Osteoblast (primary cell): ENCODE results near the gene ZNF70. TPM values are rescaled to one million over a fixed set of nuclear protein-coding genes. Genes with fewer than 3 reads are reported as not detected.
A peak's percentile ranks its signal among the peaks of the same experiment; 100 is the strongest.

Source experiments
- DNase-seq: peaks from one replicate; pipeline ENCODE4 v3.0.0; 2011; ENCODE audit warnings: low spot score, mixed read lengths; ENCODE audit not compliant: insufficient read length; ENCODE audit errors: missing footprints
- H2AFZ ChIP-seq: 2 replicates; pipeline ENCODE4 v1.6.0; 2011; ENCODE audit warnings: mild to moderate bottlenecking, low read length
- H3K27ac ChIP-seq: 2 replicates; pipeline ENCODE4 v1.5.1; 2011; ENCODE audit warnings: mild to moderate bottlenecking, low read depth, low read length, moderate library complexity
- H3K27me3 ChIP-seq: 2 replicates; pipeline ENCODE4 v1.6.0; 2012; ENCODE audit warnings: mild to moderate bottlenecking, control low read depth, inconsistent platforms, low read length, moderate library complexity; ENCODE audit not compliant: insufficient read depth
- H3K36me3 ChIP-seq: 2 replicates; pipeline ENCODE4 v1.5.1; 2011; ENCODE audit warnings: mild to moderate bottlenecking, low read length, control low read depth, moderate library complexity; ENCODE audit not compliant: insufficient read depth
- H3K4me1 ChIP-seq: 2 replicates; pipeline ENCODE4 v1.5.1; 2011; ENCODE audit warnings: mild to moderate bottlenecking, low read length, control low read depth, moderate library complexity; ENCODE audit not compliant: insufficient read depth
- H3K4me2 ChIP-seq: 2 replicates; pipeline ENCODE4 v1.6.0; 2011; ENCODE audit warnings: mild to moderate bottlenecking, low read length; ENCODE audit not compliant: insufficient read depth
- H3K4me3 ChIP-seq: fragments of 200-600 bp; sonication (generic); 3 replicates; pipeline ENCODE4 v1.5.1; 2012; ENCODE audit warnings: mild to moderate bottlenecking, low read length, inconsistent platforms; ENCODE audit not compliant: insufficient read depth
- H3K79me2 ChIP-seq: 2 replicates; pipeline ENCODE4 v1.6.0; 2012; ENCODE audit warnings: mild to moderate bottlenecking, low read length, control low read depth, inconsistent platforms; ENCODE audit not compliant: insufficient read depth
- H3K9me3 ChIP-seq: 2 replicates; pipeline ENCODE4 v1.5.1; 2011; ENCODE audit warnings: low read depth, low read length, control low read depth
- H4K20me1 ChIP-seq: 2 replicates; pipeline ENCODE4 v1.6.0; 2012; ENCODE audit warnings: mild to moderate bottlenecking, low read length, control low read depth; ENCODE audit not compliant: insufficient read depth
- CTCF ChIP-seq: IDR thresholded peaks from 2 replicates; pipeline ENCODE4 v1.5.1; 2011; ENCODE audit warnings: mild to moderate bottlenecking, low read depth, low read length, moderate library complexity; ENCODE audit errors: extremely low read depth
- total RNA-seq: library from RNA; depleted of rRNA; stranded (reverse); fragments of >200 nt; gene quantifications from 2 replicates; pipeline ENCODE4 v1.2.3, GENCODE V29; 2012

The ZNF70 gene
- total RNA-seq, 1 donor = 6.5 TPM

GRCh38 chr22:23744485-23744884 is 6.4 kb downstream of the ZNF70 start:
- DNase-seq = no peak
- Histone ChIP-seq H4K20me1 (peaks cover 4% of the 10 kb centered on the region), H3K79me2 (peaks cover 8% of the 10 kb centered on the region), H3K9me3 (peaks cover 5% of the 10 kb centered on the region), H3K4me3 (no peak overlapping the region), H3K27me3 (no peaks in the 10 kb centered on the region), H2AFZ (no peak overlapping the region), H3K36me3 (peaks cover 25% of the 10 kb centered on the region), H3K4me1 (peaks cover 1% of the 10 kb centered on the region), H3K4me2 (no peak overlapping the region), H3K27ac (no peak overlapping the region)
- TF ChIP-seq CTCF = no peak

GRCh38 chr22:23744001-23744400 is 6.9 kb downstream of the ZNF70 start:
- peaks cover 5% of the 10 kb centered on the region for H3K9me3 ChIP-seq
- no peaks in the 10 kb centered on the region for H3K27me3 ChIP-seq
- TF ChIP-seq CTCF = no peak
- H2AFZ ChIP-seq = no peak overlapping the region
- H3K4me2 ChIP-seq = no peak overlapping the region
- H3K79me2 ChIP-seq = peaks cover 8% of the 10 kb centered on the region
- no peak overlapping the region for H3K27ac ChIP-seq
- H3K4me3 ChIP-seq = no peak overlapping the region
- no peaks in the 10 kb centered on the region for H3K4me1 ChIP-seq
- peak; percentile 65 for DNase-seq
- peaks cover 4% of the 10 kb centered on the region for H4K20me1 ChIP-seq
- H3K36me3 ChIP-seq = peaks cover 25% of the 10 kb centered on the region

DNA sequence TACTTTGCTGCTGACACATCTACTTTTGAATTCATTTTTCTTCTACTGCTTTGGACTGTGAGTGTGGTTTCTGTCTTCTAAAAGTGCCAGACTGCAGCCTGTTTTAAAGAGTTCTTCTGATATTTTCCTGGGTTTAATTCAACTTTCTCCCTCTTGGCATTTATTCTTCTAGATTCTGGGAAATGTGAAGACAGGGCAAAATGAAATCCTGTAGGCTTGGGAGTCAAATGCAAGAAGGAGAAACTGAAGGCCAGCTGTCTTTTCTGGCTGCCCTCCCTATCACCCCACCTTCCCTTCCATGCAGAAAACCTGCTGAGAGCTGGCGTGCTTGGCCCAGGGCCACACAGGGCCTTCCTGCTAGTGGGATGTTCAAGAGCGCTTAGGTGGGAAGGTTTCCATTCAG is 7.6 kb downstream of the ZNF70 start:
- Histone ChIP-seq H4K20me1 (peaks cover 4% of the 10 kb centered on the region), H3K27me3 (no peaks in the 10 kb centered on the region), H3K36me3 (peaks cover 25% of the 10 kb centered on the region), H3K79me2 (peaks cover 8% of the 10 kb centered on the region), H3K4me2 (no peak overlapping the region), H2AFZ (no peak overlapping the region), H3K4me3 (no peak overlapping the region), H3K9me3 (peaks cover 5% of the 10 kb centered on the region), H3K27ac (no peak overlapping the region), H3K4me1 (no peaks in the 10 kb centered on the region)
- TF ChIP-seq CTCF = no peak
- peak; percentile 49 for DNase-seq

- H3K4me3 ChIP-seq = no peak overlapping the region
- H3K79me2 ChIP-seq = peaks cover 6% of the 10 kb centered on the region
- H3K4me1 ChIP-seq = no peaks in the 10 kb centered on the region
- H3K27me3 ChIP-seq = no peaks in the 10 kb centered on the region
- DNase-seq = peak; percentile 81
- no peak overlapping the region for H3K27ac ChIP-seq
- H3K36me3 ChIP-seq = peaks cover 25% of the 10 kb centered on the region
- H4K20me1 ChIP-seq = peaks cover 4% of the 10 kb centered on the region
- TF ChIP-seq CTCF = no peak
- peaks cover 5% of the 10 kb centered on the region for H3K9me3 ChIP-seq
- H2AFZ ChIP-seq = no peak overlapping the region
- H3K4me2 ChIP-seq = no peak overlapping the region
Measured at GRCh38 chr22:23742505-23743264, 8.2 kb downstream of the ZNF70 start.
